Ovary (tissue), 3 donors: ENCODE measurements around the gene SH3PXD2A.

ENCODE experiments used
- EP300 ChIP-seq: sonication (generic); formaldehyde crosslinking; IDR thresholded peaks from one replicate; pipeline ENCODE4 v1.6.1; 2017; ENCODE audit warnings: antibody characterized with exemption
- POLR2A ChIP-seq: fragments of 450-650 bp; IDR thresholded peaks from one replicate; pipeline ENCODE4 v1.6.1; 2017; ENCODE audit warnings: antibody characterized with exemption, mild to moderate bottlenecking, moderate library complexity
- TF ChIP-seq, protein P1 (sequence below), 3 donors: fragments of 450-650 bp in 2 of 3; fragments of 200-600 bp in 1 of 3; IDR thresholded peaks; one replicate each; pipeline versions ENCODE4 v1.5.1 to v1.8.0; 2016 to 2022; ENCODE audit warnings: antibody characterized with exemption in 3 of 3, mild to moderate bottlenecking in 1 of 3
- donor health status: DM: no; HTN: no; CAD: no.

DNA sequence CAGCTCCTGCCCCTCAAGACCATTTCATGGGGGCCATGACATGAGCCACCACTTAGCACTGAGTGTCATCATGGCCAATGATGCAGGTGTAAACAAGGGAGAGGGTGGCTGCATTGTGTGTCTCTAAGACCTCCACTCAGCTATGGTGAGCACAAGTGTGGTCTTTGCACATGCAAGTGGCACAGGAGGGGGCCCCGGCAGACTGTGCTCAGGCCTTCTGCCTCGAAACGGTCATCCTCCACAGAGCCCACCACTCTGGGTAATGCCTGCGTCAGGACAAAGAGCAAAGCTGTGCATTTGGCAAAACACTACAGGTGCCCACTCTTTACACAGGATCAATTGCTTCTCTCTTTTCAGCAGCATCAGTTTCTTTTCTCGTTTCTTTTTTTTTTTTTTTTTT lies 125.5 kb downstream of the SH3PXD2A start:
- no peak for TF ChIP-seq POLR2A
- TF ChIP-seq, protein P1, sequence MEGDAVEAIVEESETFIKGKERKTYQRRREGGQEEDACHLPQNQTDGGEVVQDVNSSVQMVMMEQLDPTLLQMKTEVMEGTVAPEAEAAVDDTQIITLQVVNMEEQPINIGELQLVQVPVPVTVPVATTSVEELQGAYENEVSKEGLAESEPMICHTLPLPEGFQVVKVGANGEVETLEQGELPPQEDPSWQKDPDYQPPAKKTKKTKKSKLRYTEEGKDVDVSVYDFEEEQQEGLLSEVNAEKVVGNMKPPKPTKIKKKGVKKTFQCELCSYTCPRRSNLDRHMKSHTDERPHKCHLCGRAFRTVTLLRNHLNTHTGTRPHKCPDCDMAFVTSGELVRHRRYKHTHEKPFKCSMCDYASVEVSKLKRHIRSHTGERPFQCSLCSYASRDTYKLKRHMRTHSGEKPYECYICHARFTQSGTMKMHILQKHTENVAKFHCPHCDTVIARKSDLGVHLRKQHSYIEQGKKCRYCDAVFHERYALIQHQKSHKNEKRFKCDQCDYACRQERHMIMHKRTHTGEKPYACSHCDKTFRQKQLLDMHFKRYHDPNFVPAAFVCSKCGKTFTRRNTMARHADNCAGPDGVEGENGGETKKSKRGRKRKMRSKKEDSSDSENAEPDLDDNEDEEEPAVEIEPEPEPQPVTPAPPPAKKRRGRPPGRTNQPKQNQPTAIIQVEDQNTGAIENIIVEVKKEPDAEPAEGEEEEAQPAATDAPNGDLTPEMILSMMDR (IDR thresholded peaks at IDR 0.05) = no peak
- TF ChIP-seq EP300 = no peak
